Panc1 (cell line): ENCODE results near the gene CCDC146. TPM values are rescaled to one million over a fixed set of nuclear protein-coding genes. Genes with fewer than 3 reads are reported as not detected.
"Not testable (repeated sequence)": the region's sequence is repeated elsewhere in the genome, so short reads cannot be mapped to it uniquely, and the experiment has no call there.

Experiments
- ATAC-seq: fragments of 200-7000 bp; cut with Tn5 transposase; 2 replicates; pipeline ENCODE4 v1.9.1; 2020; ENCODE audit warnings: mild to moderate bottlenecking, moderate library complexity
- BruUV-seq: library from RNA; stranded (reverse); fragments of 400-500 nt; replicated peaks from 2 replicates; lab custom pipeline; 2021; lab: Mats Ljungman, UMichigan
- CTCF ChIA-PET: fragments of 300-600 bp; sonication (Branson Sonifier 250); formaldehyde crosslinking; loops from one replicate; lab custom pipeline; 2022; ENCODE audit warnings: antibody characterized with exemption; lab: Charles Lee
- POLR2A ChIA-PET: fragments of 300-600 bp; sonication (Branson Sonifier 250); formaldehyde crosslinking; loops from one replicate; lab custom pipeline; 2022; ENCODE audit warnings: antibody characterized with exemption; lab: Charles Lee
- DNase-seq: peaks from one replicate; pipeline ENCODE4 v3.0.0-alpha.2; 2010; ENCODE audit warnings: low read depth, low spot score
- H3K27ac ChIP-seq: 2 replicates; pipeline ENCODE4 v1.5.1; 2011; ENCODE audit warnings: mild to moderate bottlenecking, low read length, inconsistent platforms
- H3K27me3 ChIP-seq: fragments of 200-500 bp; sonication (Bioruptor generic); 2 replicates; pipeline ENCODE4 v1.6.0; 2014; ENCODE audit warnings: low read length, inconsistent platforms; ENCODE audit not compliant: control insufficient read depth, insufficient read depth
- H3K36me3 ChIP-seq: fragments of 200-500 bp; sonication (Bioruptor generic); 2 replicates; pipeline ENCODE4 v1.5.1; 2014; ENCODE audit warnings: inconsistent platforms, mild to moderate bottlenecking, low read length, moderate library complexity; ENCODE audit not compliant: control insufficient read depth, insufficient read depth
- H3K4me1 ChIP-seq: 2 replicates; pipeline ENCODE4 v1.5.1; 2011; ENCODE audit warnings: inconsistent platforms, mild to moderate bottlenecking, low read length, moderate library complexity; ENCODE audit not compliant: control insufficient read depth, insufficient read depth
- H3K4me3 ChIP-seq, 2 experiments: 2 replicates each; pipeline ENCODE4 v1.5.1; 2011 to 2012; ENCODE audit warnings: low read depth in 2 of 2, low read length in 2 of 2, mild to moderate bottlenecking in 2 of 2, inconsistent platforms in 1 of 2, moderate library complexity in 1 of 2
- H3K9me3 ChIP-seq: fragments of 200-500 bp; sonication (Bioruptor generic); 2 replicates; pipeline ENCODE4 v1.5.1; 2014; ENCODE audit warnings: low read depth, mild to moderate bottlenecking, inconsistent platforms, low read length, moderate library complexity; ENCODE audit not compliant: control insufficient read depth, insufficient read depth
- POLR2AphosphoS5 ChIP-seq: IDR thresholded peaks from 2 replicates; pipeline ENCODE4 v1.6.1; 2012; ENCODE audit warnings: mild to moderate bottlenecking, low read depth, low read length, moderate library complexity
- REST ChIP-seq, 2 experiments: IDR thresholded peaks; 2 replicates each; pipeline ENCODE4 v1.6.1; 2011 to 2012; ENCODE audit warnings: low read depth in 2 of 2, control low read depth in 1 of 2, low read length in 1 of 2, mild to moderate bottlenecking in 1 of 2, moderate library complexity in 1 of 2; ENCODE audit not compliant: insufficient read depth in 1 of 2
- SIN3A ChIP-seq: IDR thresholded peaks from 2 replicates; pipeline ENCODE4 v1.6.1; 2012; ENCODE audit warnings: low read depth, mild to moderate bottlenecking, low read length, moderate library complexity, borderline replicate concordance; ENCODE audit not compliant: insufficient read depth
- TCF7L2 ChIP-seq: IDR thresholded peaks from 2 replicates; pipeline ENCODE4 v1.6.1; 2011; ENCODE audit warnings: mild to moderate bottlenecking, low read depth, low read length, inconsistent platforms
- in situ Hi-C: cut with HindIII; loops from 2 replicates; pipeline ENCODE4 v1.10.0; 2016; ENCODE audit warnings: low sequenced_read_pairs, low pct_unique_long_range_greater_than_20kb
- intact Hi-C: fragments of 100-400 bp; cut with micrococcal nuclease; formaldehyde crosslinking; loops from one replicate; pipeline ENCODE4 v1.10.0; 2022; ENCODE audit not compliant: unreplicated experiment
- total RNA-seq: library from RNA; stranded (reverse); gene quantifications from one replicate; pipeline ENCODE4 v1.2.1, GENCODE V29; 2021; ENCODE audit not compliant: unreplicated experiment
- TF ChIP-seq, protein P1 (sequence below): fragments of 450-650 bp; IDR thresholded peaks from 2 replicates; pipeline ENCODE4 v1.5.1; 2017; ENCODE audit warnings: mild to moderate bottlenecking

The CCDC146 gene
- total RNA-seq, 1 experiment from 2014 or later, result 1.2 TPM

GRCh38 chr7:77226357-77226839, 104.0 kb downstream of the CCDC146 start:
- no peak overlapping the region for H3K27ac ChIP-seq
- H3K36me3 ChIP-seq, result no peaks in the 10 kb centered on the region
- in situ Hi-C loops (no loop called here), intact Hi-C loops (no loop called here)
- H3K4me1 ChIP-seq, result no peaks in the 10 kb centered on the region
- H3K9me3 ChIP-seq, result no peaks in the 10 kb centered on the region
- ATAC-seq (no peak), DNase-seq (no peak)
- CTCF ChIA-PET, result no interaction called here
- TF ChIP-seq, protein P1, sequence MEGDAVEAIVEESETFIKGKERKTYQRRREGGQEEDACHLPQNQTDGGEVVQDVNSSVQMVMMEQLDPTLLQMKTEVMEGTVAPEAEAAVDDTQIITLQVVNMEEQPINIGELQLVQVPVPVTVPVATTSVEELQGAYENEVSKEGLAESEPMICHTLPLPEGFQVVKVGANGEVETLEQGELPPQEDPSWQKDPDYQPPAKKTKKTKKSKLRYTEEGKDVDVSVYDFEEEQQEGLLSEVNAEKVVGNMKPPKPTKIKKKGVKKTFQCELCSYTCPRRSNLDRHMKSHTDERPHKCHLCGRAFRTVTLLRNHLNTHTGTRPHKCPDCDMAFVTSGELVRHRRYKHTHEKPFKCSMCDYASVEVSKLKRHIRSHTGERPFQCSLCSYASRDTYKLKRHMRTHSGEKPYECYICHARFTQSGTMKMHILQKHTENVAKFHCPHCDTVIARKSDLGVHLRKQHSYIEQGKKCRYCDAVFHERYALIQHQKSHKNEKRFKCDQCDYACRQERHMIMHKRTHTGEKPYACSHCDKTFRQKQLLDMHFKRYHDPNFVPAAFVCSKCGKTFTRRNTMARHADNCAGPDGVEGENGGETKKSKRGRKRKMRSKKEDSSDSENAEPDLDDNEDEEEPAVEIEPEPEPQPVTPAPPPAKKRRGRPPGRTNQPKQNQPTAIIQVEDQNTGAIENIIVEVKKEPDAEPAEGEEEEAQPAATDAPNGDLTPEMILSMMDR, result no peak
- TF ChIP-seq REST (IDR thresholded peaks at IDR 0.05; ENCODE audit: insufficient read depth in 1 of 2, low read depth in 2 of 2, low read length in 1 of 2) (no peak), SIN3A (no peak), TCF7L2 (no peak), POLR2AphosphoS5 (no peak)
- no TSS peak for BruUV-seq
- POLR2A ChIA-PET, result no interaction called here
- H3K4me3 ChIP-seq, result no peak overlapping the region
- no peaks in the 10 kb centered on the region for H3K27me3 ChIP-seq

DNA sequence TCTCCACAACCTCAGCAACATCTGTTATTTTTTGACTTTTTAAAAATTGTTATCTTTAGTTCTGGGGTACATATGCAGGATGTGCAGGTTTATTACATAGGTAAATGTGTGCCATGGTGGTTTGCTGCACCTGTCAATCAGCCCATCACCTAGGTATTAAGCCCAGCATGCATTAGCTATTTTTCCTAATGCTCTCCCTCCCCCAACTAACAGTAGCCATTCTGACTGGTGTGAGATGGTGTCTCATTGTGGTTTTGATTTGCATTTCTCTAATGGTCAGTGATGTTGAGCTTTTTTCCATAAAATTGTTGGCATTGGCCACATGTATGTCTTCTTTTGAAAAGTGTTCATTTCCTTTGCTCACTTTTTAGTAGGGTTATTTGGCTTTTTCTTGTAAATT, 106.4 kb downstream of the CCDC146 start:
- H3K9me3 ChIP-seq, DNase-seq, CTCF ChIA-PET, H3K4me3 ChIP-seq, H3K36me3 ChIP-seq, POLR2A ChIA-PET, ATAC-seq, H3K4me1 ChIP-seq, H3K27me3 ChIP-seq, BruUV-seq, in situ Hi-C loops, intact Hi-C loops, H3K27ac ChIP-seq: not testable (repeated sequence)

GRCh38 chr7:77232467-77232866, 110.1 kb downstream of the CCDC146 start:
- in situ Hi-C loops (no loop called here), intact Hi-C loops (no loop called here)
- ChIA-PET CTCF (no interaction called here), POLR2A (no interaction called here)
- DNase-seq (no peak), ATAC-seq (no peak)
- no peak overlapping the region for H3K27ac ChIP-seq
- H3K36me3 ChIP-seq, result no peaks in the 10 kb centered on the region
- H3K9me3 ChIP-seq, result no peaks in the 10 kb centered on the region
- TF ChIP-seq, protein P1, result no peak
- no peak for TF ChIP-seq SIN3A
- no peak for TF ChIP-seq POLR2AphosphoS5
- H3K4me1 ChIP-seq, result no peaks in the 10 kb centered on the region
- no TSS peak for BruUV-seq
- H3K4me3 ChIP-seq, result no peak overlapping the region
- 0 out of 2 replicates have a peak, but pooled peaks cover 3% of the 10 kb centered on the region for H3K27me3 ChIP-seq
